Mucosa of stomach (tissue), 1 donor: Measurements from ENCODE around the gene PLCL1.

Experiments
- H3K27me3 ChIP-seq: one replicate; pipeline ENCODE4 v1.7.0; 2013; ENCODE audit warnings: mild to moderate bottlenecking, low read length; ENCODE audit not compliant: control insufficient read depth, insufficient read depth
- H3K36me3 ChIP-seq: one replicate; pipeline ENCODE4 v1.7.0; 2013; ENCODE audit warnings: low read length; ENCODE audit not compliant: control insufficient read depth, insufficient read depth
- H3K4me1 ChIP-seq: one replicate; pipeline ENCODE4 v1.7.0; 2013; ENCODE audit warnings: mild to moderate bottlenecking, low read length; ENCODE audit not compliant: control insufficient read depth, insufficient read depth
- H3K4me3 ChIP-seq: one replicate; pipeline ENCODE4 v1.7.0; 2013; ENCODE audit warnings: low read length
- H3K9ac ChIP-seq: one replicate; pipeline ENCODE4 v1.7.0; 2013; ENCODE audit warnings: mild to moderate bottlenecking, low read length, moderate library complexity
- H3K9me3 ChIP-seq: one replicate; pipeline ENCODE4 v1.7.0; 2013; ENCODE audit warnings: mild to moderate bottlenecking, low read length, moderate library complexity; ENCODE audit not compliant: control insufficient read depth
- donor health status: Pancreatic carcinoma.

Gene PLCL1

GRCh38 chr2:197798187-197798586 is 6.2 kb upstream of the PLCL1 start:
- Histone ChIP-seq H3K9me3 (no peaks in the 10 kb centered on the region), H3K9ac (no peak overlapping the region), H3K27me3 (no peaks in the 10 kb centered on the region), H3K4me1 (no peaks in the 10 kb centered on the region), H3K36me3 (no peaks in the 10 kb centered on the region), H3K4me3 (no peak overlapping the region)

- H3K9ac ChIP-seq: no peak overlapping the region
- H3K27me3 ChIP-seq: peaks cover 2% of the 10 kb centered on the region
- no peaks in the 10 kb centered on the region for H3K36me3 ChIP-seq
- no peaks in the 10 kb centered on the region for H3K9me3 ChIP-seq
- no peak overlapping the region for H3K4me3 ChIP-seq
- H3K4me1 ChIP-seq: peaks cover 5% of the 10 kb centered on the region
Measured at GRCh38 chr2:197799068-197799467, 5.3 kb upstream of the PLCL1 start.

GRCh38 chr2:197800091-197800490 is 4.3 kb upstream of the PLCL1 start:
- Histone ChIP-seq H3K27me3 (peaks cover 6% of the 10 kb centered on the region), H3K36me3 (no peaks in the 10 kb centered on the region), H3K4me3 (no peak overlapping the region), H3K9me3 (no peaks in the 10 kb centered on the region), H3K4me1 (peaks cover 7% of the 10 kb centered on the region), H3K9ac (no peak overlapping the region)

DNA sequence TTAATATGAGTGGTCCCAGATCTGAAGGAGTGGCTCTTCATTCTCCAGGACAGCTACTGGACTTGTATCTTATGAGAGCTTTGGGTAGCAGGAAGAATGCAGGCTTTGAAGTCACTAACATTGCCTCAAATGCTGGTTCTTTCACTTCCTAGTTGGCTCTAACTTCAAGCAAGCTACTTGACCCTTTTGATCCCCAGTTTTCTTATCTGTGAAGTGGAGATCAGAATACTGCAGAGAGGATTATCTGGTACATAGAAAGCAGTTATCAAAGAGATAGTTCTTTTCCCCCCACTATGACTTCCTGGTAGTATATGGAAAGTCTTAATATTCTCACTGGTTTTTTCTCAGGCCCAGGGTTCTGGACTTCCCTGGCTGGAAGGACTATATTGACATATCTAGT is 3.4 kb upstream of the PLCL1 start:
- H3K9ac ChIP-seq: no peak overlapping the region
- peaks cover 15% of the 10 kb centered on the region for H3K27me3 ChIP-seq
- H3K36me3 ChIP-seq: no peaks in the 10 kb centered on the region
- H3K4me3 ChIP-seq: no peak overlapping the region
- H3K9me3 ChIP-seq: no peaks in the 10 kb centered on the region
- H3K4me1 ChIP-seq: peaks cover 7% of the 10 kb centered on the region

GRCh38 chr2:197803033-197803444 is 1.4 kb upstream of the PLCL1 start:
- no peak overlapping the region for H3K9ac ChIP-seq
- H3K36me3 ChIP-seq: no peaks in the 10 kb centered on the region
- peaks cover 19% of the 10 kb centered on the region for H3K27me3 ChIP-seq
- H3K4me3 ChIP-seq: no peak overlapping the region
- no peaks in the 10 kb centered on the region for H3K9me3 ChIP-seq
- H3K4me1 ChIP-seq: peaks cover 7% of the 10 kb centered on the region

DNA sequence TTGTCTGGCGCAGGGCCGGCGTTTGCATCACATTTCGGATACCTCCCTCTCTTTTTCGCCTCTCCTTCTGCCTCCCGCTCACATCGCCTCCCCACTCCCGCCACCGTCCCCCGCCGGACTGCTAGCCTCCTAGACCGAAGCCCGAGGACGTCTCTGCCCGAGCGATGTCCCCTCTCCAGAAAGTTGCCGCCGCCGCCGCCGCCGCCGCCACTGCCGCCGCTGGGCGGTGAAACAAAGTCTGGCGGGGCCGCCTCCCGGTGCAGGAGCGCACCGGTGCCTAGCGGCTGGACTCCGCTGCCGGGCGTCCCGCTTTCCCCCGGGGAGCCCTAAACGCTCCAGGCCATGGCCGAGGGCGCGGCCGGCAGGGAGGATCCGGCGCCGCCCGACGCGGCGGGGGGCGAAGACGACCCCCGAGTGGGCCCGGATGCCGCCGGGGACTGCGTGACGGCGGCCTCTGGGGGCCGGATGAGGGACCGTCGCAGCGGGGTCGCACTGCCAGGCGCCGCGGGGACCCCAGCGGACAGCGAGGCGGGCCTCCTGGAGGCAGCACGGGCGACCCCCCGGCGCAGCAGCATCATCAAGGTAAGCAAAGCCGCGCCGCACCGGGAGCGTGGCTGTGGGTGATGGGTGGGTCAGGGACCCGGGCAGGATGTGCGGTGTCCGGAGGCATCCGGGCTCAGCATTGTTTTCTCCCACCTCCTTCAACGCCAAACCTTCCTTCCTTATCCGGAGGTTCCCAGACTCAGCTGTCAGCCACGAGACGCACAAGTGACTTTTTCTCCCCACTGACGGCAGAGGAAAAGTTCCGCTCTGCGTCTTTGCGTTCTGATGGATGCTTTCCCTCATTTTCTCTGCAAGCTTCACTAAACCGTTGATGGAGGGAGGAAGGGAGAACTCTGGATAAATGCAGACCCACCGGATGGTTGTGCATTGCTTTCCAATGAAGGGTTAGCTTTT is 643 bp downstream of the PLCL1 start:
- H3K9ac ChIP-seq: no peak overlapping the region
- H3K4me1 ChIP-seq: peaks cover 7% of the 10 kb centered on the region
- H3K4me3 ChIP-seq: no peak overlapping the region
- no peaks in the 10 kb centered on the region for H3K9me3 ChIP-seq
- no peaks in the 10 kb centered on the region for H3K36me3 ChIP-seq
- H3K27me3 ChIP-seq: peaks cover 19% of the 10 kb centered on the region

- Histone ChIP-seq H3K4me3 (no peak overlapping the region), H3K9me3 (no peaks in the 10 kb centered on the region), H3K4me1 (peaks cover 7% of the 10 kb centered on the region), H3K9ac (no peak overlapping the region), H3K27me3 (peaks cover 19% of the 10 kb centered on the region), H3K36me3 (no peaks in the 10 kb centered on the region)
Measured at GRCh38 chr2:197805715-197806633, 1.6 kb downstream of the PLCL1 start.

DNA sequence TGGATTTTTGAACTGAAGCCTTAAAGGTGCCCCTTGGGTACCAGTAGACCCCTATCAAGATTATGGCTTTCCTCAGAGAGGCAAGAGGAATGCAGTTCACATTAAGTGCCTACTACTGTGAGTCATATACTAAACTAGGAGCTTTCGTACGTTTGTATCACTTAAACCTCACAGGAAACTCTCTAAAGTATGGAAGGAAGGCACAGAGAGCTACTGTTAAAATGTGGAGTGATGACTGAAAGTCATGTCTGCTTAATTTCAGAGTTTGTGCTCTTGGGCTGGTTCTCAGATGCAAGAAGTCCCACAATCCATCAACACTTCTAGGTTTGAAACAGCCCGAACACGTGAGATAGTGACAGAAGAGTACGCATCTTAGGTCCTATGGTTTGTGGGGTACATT is 4.7 kb downstream of the PLCL1 start:
- H3K4me1 ChIP-seq: peaks cover 2% of the 10 kb centered on the region
- H3K36me3 ChIP-seq: no peaks in the 10 kb centered on the region
- H3K9ac ChIP-seq: no peak overlapping the region
- H3K9me3 ChIP-seq: no peaks in the 10 kb centered on the region
- peaks cover 16% of the 10 kb centered on the region for H3K27me3 ChIP-seq
- no peak overlapping the region for H3K4me3 ChIP-seq

DNA sequence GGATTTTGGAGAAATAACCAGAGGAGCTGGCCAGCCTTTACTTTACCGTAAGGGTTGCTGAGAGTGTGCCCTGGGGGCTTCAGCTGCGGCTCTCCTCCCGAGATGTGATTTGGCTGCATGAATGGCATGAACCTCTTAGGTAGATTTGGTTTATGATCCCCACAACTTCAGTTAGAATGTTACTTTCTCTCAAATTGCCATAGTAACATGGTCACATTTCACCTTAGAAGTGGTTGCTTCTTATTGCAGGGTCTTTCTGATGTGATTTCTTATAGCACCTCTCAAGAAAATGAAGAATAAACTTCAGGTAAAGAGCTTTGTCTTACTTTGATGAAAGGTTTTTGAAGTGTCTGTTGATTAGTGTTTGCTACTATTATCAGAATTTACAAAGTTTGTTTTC is 5.6 kb downstream of the PLCL1 start:
- no peaks in the 10 kb centered on the region for H3K36me3 ChIP-seq
- no peaks in the 10 kb centered on the region for H3K4me1 ChIP-seq
- H3K27me3 ChIP-seq: peaks cover 14% of the 10 kb centered on the region
- H3K4me3 ChIP-seq: no peak overlapping the region
- no peaks in the 10 kb centered on the region for H3K9me3 ChIP-seq
- no peak overlapping the region for H3K9ac ChIP-seq

- H3K36me3 ChIP-seq: no peaks in the 10 kb centered on the region
- no peaks in the 10 kb centered on the region for H3K9me3 ChIP-seq
- peaks cover 9% of the 10 kb centered on the region for H3K27me3 ChIP-seq
- no peak overlapping the region for H3K4me3 ChIP-seq
- no peaks in the 10 kb centered on the region for H3K4me1 ChIP-seq
- H3K9ac ChIP-seq: no peak overlapping the region
Measured at GRCh38 chr2:197810491-197810890, 6.1 kb downstream of the PLCL1 start.

DNA sequence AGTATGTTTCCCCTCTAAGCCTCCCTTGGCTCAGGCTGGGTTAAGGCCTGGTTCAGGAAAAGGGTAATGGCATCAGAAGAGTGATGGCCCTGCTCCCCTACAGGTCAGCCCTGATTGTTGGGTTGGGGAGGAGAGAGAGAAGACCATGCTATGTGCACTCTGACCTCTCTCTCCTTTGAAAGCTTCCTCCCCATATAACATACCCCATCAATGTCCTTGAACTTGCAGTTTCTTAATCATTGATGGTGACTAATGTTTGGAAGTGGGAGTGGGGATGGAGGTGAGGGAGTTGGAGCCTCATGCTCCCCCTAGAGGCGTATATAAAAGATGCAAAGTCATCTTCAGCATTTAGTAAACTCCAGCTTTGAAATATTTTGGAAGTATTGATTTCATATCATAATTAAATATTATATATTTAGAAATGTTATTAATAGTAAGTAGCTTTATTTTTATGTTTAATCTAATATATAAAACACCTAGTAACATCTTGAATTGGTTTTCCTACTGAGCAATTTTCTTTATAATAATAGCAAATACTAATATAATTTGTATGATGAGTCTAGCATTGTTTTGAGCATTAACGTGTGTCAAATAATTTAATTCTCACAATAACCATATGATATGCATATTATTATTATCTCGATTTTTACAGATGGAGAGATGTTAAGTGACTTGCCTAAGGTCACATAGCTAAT is 8.8 kb downstream of the PLCL1 start:
- no peaks in the 10 kb centered on the region for H3K9me3 ChIP-seq
- H3K27me3 ChIP-seq: no peaks in the 10 kb centered on the region
- no peaks in the 10 kb centered on the region for H3K4me1 ChIP-seq
- no peaks in the 10 kb centered on the region for H3K36me3 ChIP-seq
- H3K9ac ChIP-seq: no peak overlapping the region
- no peak overlapping the region for H3K4me3 ChIP-seq
